Activated CD8-positive, alpha-beta memory T cell treated with anti-CD3 and anti-CD28 coated beads, Interleukin-2, amount 50 U/mL, for 4 hours (primary cell): ENCODE measurements around the gene KCNF1.

Experiments
- DNase-seq: peaks from one replicate; pipeline ENCODE4 v3.0.0-alpha.2; 2020

Gene KCNF1, protein sequence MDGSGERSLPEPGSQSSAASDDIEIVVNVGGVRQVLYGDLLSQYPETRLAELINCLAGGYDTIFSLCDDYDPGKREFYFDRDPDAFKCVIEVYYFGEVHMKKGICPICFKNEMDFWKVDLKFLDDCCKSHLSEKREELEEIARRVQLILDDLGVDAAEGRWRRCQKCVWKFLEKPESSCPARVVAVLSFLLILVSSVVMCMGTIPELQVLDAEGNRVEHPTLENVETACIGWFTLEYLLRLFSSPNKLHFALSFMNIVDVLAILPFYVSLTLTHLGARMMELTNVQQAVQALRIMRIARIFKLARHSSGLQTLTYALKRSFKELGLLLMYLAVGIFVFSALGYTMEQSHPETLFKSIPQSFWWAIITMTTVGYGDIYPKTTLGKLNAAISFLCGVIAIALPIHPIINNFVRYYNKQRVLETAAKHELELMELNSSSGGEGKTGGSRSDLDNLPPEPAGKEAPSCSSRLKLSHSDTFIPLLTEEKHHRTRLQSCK

DNA sequence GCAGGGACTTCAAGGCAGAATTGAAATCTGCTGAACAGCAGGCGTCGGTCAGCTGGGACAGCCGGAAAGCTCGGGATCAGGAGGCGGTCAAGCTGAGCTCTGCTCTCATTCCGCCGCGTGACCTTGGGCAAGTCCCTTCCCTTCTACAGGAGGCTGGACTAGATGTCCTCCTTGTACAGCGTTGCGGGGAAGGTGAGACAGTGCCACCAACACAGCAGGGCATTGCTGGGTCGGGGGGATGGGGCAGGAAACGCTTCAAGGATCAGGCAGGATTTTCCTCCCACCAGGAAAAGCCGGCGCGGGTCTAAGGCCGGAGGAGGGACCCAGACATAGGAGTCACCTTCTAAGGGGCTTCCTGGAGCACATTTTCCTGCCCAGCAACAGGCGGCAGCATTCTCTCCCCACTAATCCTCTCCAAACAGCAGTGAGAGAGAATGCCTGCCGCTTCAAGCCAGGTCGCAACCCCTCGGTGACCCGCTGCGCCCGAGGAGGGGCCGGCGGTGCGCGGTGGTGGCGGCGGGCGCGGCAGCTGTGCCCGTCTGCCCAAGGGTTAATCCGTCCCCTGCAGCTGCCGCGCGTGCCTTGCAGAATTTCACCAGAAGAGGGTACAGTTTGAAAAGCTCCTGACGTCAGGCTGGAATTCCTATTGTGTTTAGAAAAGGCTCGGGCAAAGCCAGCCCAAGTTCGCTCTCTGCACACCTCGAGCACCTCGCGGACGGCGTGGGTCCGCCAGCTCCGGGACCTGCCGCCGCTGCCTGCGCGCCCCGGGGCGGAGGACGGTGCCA, at the start of gene KCNF1:
Gene KCNF1 (plus strand): TSS at position 644 of the 785 bp plus-strand sequence. CDS start 493 bp downstream, outside the sequence.
- no peak for DNase-seq

DNA sequence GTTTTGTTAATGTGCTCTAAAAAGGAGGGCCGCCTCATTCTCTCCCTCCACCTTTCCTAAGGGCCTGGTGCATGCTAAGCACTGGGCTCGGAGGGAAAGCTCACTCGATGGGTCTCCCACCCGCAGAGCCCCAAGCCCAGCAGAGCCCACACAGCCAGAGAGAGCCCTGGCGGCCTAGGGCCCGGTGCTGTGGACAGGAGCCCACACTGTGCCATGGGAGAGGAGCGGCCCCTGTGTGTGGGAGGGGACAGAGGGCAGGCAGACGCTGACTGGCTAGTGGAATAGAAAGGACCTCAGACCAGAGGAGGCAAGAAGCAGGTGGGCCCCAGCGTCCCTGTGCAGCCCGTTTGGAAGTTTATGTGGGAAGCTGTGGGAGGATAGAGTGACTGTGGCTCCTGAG, 49.4 kb upstream of the KCNF1 start:
- DNase-seq, result no peak

DNA sequence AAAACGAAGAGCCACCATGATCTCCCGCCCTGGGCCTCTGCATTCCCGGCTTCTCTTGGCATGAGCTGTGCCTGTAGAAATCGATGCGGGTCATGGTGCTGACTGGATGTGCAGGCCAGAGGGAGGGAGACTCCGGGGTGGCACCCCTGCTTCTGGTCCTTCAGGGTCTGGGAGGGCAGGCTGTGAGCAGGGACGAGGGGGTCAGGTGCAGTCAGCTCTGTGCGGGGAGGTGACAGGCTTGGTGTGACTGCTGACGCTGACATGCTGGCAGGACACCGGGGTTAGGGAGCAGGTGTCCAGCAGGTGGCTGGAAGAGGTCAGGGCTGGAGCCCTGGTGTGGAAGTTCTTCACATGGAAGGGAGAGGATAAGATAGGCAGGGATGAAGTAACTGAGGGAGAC, 48.7 kb upstream of the KCNF1 start:
- DNase-seq, result no peak

DNA sequence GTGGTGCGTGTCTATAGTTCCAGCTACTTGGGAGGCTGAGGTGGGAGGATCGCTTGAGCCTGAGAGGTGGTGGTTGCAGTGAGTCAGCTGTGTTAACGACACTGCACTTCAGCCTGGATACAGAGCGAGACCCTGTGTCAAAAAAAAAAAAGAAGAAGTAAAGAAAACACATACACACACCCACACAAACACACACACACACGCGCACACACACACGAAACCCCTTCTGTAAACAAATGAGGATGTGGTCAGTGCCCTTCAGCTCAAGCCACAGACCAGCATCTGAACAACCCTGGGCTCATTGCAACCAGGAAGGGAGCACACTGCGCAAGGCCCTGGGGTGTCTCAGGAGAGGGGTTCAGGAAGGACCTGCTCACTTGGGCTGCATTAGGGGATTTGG, 47.9 kb upstream of the KCNF1 start:
- no peak for DNase-seq

DNA sequence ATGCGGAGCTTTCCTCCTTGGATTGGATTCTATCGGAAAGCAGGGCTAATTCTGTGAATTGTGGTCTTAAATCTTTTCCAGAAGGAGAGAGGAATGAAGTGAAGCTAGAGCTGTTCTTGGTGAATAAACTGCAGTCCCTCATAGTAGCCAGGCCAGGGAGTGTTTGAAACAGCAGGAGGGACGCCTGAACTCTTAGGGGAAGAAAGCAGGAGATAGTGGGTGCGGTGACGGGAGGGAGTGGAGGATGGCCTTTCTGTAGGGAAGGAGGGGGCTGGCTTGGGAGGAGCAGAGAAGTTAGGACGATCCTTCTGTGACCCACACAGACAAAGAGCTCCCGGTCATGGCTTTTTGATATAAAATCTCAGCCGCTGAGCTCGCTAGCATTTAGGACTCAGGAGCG, 47.5 kb upstream of the KCNF1 start:
- no peak for DNase-seq

DNA sequence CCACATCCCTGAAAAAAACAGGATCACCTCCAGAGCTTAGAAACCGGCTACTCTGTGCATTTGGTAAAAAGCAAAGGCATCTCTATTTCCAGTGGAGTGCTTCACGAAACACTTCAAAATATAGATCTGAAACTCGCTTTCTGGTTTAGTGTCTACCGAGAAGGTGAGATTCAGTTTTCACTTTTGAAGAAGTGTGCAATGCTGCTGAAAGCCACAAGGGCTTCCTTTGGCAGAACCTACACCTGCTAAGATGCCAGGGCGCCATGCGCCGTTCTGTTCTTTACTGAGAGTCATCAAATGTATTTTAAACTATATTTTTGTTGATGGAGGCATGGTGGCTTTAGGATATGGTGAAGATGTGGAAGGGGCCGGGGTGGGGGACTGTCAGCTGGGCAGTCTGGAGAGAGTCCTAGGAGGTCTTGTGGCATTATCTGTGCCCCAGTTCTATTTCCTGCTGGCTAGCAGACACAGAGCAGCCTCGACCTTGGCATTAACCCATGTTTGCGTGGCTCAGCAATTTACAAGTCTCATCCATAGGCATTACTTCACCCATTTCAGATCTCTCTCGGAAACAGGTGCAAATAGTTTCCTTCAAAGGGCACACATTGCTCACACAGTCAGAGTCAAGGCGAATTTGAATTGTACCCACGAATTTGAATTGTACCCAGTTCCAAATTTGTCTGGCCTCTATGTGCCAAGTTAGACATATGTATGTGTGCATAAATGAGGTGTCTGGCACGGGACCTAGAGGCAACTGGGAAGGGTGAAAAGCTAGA, 46.7 kb upstream of the KCNF1 start:
- DNase-seq, result no peak

DNA sequence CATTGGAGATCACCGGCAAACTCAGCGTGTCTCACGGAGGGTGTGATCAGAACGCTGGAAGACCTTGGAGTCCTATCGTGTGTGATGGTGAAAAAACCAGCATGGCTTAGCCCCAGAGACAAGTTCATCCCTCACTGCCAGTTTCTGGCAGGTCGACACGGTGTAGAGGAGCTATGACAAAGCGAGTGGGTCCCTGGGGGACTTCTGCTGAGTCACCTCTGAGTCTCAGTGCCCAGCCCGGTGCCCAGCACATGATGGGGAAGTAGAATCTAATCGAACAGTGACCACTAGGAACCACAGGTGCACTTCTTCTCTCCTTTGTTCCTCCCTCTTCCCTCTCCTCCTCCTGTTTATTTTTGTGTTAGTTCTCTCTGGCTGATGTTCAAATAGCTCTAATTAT, 45.9 kb upstream of the KCNF1 start:
- DNase-seq, result no peak

DNA sequence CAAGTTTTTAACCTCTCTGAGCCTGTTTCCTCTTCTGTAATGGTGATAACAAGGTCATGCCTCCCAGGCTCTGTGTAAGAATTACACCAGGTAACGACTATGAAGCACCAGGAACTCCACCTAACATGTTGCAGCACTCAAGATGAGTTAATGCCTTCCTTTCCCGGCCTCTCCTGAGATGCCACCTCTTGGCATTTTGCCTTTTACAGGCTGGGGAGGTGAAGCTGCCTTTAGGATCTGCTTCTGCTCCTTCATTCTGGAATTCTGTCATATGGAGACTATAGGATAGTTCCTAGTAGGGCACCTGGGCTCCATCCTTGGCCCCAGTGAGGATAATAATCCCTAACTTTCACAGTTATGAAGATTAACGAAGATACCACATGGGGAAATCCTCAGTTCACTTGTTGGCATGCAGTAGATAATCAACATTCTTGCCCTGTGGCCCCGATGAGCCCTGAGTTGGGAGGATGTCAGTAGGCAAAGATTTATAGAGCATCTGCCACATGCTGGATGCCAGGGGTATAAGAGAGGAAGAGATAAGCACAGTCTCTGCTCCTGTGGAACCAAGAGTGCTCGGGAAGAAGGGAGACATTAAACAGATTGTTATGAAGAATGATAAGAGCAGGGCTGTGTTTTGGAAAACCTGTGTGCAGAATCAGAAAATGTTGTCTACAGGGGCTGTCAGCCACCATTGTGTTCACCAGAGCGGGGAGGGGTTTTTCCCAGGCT, 43.9 kb upstream of the KCNF1 start:
- no peak for DNase-seq

DNA sequence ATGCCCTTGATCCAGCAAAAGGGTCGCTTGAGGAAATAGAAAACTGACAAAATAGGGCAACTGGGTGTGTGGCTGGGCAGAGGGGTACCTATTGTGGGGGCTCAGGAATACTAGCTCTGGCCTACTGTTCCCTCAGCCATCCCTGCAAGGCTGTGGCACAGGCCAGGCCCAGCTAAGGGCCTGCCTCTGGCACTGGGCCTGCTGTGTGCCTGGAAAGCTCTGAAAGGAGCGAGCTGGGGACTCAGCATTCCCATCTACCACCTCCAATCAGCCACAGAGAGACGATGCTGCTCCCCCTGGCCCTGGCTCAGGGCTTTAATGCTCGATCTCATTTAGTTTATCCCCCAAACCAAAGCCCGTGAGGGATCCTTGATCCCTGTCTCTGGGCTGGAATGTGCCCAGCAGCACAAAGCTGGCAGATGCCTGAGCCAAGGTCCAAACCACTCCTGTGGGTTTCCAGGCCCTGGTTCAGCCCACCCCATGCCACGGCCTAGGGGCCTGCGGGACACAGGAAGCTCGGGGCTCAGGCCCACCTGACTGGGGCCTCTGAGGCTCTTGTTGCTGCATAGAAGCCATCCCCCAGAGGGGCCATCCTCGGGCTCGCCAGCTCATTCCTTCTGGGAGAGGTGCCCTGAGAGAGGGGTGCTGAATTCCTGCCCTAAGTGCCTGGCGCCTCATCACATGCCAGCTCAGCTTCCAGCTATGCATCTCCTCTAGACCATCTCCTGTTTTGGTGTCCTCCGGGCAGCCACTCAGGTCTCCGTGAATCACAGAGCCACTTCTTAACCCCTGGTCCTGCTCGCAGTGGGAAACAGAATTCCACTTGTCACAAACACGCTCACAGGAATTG, 43.0 kb upstream of the KCNF1 start:
- DNase-seq, result no peak

DNA sequence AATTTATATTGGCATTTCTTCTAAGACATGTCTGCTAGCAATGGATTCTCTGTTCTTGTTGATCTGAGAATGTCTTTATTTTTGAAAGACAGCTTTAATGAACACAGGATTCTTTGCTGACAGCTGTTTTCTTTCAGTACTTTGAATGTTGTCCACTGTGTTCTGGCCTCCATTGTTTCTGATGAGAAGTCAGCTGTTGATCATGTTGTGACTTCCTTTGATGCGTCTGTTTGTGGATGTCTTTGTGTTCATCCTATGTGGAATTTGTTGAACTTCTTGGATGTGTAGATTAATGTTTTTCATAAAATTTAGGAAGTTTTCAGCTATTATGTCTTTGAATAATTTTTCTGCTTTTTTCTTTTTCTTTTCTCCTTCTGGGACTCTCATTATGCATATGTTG, 39.8 kb upstream of the KCNF1 start:
- no peak for DNase-seq

DNA sequence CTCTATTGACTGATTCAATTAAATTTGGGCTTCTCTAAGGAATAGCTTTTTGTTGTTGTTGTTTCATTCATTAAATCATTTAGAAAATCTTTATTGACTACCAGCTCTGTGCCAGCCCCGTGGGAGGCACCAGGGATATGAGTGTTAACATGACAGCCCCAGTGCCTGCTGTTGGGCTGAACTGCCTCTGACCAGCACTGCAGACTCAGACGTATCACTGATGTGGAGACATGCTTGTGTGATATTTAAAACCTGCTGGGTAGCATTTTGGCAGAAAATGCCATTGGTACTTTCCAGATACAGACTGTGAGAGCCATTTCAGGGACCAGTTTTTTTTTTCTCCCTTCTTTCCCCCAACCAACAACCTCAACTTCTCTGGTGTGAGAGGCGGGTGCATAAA, 38.6 kb upstream of the KCNF1 start:
- DNase-seq, result no peak

DNA sequence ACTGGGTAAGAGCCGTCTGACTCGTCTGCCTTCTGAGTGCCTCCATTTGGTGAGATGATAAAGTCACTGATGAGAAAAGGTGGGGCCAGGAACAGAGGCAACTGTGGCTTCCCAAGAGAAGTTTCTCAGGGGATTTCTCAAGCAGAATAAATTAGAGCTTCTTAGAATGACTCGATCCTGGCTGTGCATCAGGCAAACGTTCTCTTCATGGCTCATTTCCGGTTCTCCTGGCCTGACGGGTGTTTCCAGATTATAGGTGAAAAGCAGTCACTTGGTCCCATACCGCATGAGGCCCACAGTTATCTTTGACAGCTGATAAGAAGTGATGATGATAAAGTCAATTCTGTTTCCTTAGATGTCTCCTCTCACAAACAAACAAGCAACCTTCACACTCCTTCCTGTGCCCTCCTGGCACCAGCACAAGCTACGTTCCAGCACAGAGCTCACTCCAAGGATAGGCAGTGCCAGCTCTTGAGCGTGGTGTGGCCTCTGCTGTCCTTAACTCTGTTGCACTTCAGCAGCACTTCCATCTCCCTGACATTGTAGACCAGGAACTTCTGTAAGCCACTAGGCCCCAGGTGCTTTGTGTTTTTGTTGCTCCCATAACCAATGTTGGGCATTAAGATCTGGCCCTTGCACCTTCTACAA, 37.8 kb upstream of the KCNF1 start:
- no peak for DNase-seq

DNA sequence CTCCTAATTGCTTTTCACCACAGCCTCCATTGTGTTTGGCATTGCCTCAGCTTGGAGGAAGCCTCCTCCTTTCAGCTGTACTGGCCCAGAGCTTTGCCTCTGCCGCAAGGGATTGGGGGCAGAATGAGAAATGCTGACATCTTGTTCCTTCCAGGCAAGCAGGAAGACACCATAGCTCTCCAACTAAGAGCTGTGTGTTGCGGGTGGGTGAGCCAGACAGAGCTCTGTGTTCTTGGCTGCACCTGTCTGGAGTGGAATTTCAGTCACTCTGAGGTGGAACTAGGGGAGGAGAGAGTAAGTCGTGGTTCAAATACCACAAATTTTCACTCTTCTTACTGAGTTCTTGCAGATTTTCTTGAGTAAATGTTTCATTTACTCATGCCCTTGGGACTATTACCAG, 36.6 kb upstream of the KCNF1 start:
- no peak for DNase-seq

DNA sequence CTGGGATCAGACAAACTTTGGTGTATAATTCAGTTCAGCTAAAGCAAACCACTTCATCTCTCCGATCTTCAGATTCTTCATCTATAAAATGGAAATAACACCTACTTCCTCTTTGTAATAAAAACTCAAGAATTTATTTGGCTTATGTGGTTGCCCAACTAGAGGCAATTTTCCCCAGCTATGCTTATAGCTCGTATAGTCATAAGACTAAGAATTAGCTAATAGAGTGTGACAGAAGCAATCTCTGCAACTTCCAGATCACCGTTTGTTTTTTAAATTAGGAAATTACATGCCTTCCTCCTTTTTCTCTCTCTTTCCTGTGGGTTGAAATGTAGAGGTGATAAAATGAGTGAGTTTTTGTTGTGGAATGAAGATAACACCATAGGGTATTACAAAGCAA, 35.3 kb upstream of the KCNF1 start:
- no peak for DNase-seq

DNA sequence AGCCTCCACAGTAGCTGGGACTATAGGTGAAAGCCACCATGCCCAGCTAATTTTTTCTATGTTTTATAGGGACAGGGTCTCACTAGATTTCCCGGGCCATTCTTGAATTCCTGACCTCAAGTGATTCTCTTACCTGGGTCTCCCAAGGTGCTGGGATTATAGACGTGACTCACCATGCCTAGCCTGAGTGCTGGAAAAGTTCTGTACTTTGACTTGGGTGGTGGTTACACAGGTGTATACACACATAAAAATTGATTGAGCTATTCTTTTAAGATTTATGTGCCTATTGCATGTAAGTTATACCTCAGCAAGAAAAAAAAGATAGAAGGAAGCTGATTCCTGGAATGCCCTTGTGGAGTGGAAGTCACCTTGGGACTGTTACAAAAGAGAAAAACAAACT, 34.8 kb upstream of the KCNF1 start:
- no peak for DNase-seq

DNA sequence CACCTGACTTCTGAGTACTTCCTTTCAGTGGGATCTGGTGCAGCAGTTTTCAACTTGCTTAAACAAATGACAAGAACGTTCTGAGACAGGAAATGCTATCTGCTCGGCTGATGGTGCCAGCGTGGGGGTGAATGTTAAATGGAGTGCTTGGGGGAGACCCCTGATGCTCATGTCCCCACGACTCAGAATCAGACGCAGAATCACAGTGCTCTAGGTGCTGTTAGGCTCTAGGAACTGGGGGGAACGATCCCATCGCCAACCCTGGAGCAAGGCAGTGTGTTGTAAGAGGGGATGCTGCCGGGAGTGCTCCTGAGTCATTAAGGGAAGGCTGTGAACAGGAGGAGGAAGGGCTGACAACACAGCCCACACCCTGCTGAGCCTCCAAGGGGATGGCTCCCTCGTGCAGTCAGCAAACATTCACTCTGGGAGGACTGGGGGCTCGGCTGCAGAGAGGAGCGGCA, 34.1 kb upstream of the KCNF1 start:
- DNase-seq, result no peak

DNA sequence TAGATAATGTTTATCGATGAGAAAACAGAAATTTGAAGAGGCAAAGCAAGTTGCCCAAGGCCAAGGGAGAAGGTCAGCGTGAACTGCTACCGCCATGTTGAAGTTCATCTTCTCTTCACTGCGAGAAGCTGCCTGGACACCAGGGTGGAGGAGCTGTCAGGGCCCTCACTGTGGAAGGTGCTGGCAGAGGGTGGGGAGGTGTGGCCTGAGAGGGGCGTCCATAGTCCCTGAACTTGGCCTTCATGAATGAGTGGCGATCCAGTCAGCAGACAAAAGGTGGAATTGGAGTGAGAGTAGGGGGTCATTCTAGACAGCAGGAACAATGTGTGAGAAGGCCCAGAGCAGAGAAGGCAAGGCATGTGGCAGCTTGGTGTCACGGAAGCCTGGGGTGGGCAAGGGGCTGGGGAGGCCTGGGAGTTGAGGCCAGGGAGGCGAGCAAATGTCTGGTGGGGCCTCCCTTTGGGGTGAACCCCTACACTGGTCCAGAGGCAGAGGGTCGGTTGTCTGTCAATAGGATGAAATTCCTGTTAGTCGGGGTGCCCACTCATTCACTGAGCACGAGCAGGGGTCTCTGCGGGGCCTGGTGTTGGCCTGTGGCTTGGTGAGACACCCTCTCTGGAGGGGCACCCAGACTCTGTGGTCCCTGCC, 33.3 kb upstream of the KCNF1 start:
- DNase-seq, result no peak

DNA sequence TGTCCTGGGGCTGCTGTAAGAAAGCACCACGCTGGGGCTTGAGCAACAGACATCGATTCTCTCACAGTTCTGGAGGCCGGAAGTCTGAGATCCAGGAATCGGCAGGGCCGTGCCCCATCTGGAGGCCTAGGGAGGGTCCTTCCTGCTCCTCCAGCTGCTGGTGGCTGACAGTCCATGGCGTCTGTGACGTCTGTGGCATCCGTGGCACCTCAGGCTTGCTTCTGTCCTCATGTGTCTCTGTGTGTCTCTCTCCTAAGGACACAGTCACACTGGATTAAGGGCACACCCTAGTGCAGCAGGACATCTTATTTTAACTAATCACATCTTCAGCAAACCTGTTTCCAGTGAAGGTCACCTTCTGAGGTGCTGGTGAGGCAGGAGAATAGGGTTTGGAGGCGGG, 32.6 kb upstream of the KCNF1 start:
- DNase-seq, result no peak

DNA sequence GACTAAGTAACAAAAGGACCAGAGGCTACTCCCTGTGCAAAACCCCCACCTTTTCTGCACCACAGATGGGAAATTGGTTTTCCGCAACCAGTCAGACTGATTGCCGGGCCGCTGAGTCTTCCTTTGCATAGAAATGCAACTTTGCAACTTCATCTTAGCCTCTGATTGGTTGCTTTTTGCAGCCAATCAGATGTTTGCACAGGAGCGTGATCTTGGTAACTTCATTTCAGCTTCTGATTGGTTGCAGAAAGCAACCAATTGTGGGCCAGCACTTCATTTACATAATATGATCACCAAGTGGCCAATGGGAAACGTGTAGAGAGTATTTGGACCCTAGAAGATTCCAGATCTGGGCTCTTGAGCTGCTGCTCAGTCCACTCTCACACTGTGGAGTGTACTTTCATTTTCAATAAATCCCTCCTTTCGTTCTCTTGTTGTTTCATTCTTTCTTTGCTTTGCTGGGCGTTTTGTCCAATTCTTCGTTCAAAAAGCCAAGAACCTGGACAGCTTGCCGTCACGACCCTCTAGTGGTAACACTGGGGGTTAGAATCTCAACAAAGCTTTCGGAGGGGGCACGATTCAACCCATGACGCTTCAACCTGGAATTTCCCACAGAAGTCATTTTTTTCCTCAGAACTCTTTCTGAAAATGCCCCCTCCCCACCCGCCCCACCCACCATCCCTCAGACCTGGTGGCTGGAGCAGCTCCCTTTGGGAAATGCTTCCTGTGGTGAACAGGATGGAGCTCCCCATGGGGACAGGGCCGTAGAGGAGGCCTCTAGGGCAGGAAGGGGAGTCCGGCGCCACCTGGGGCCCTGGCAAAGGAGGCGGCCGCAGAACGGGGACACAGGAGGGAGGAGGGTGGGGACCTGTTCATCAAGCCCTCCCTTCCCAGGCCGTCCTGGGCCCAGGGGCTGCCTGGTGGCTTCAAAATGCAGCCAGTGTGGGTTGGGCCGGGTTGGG, 31.8 kb upstream of the KCNF1 start:
- no peak for DNase-seq
